HCT116 (cell line): ENCODE data around the gene RAD51C. TPM values are rescaled to one million over a fixed set of nuclear protein-coding genes. Genes with fewer than 3 reads are reported as not detected.
A peak's percentile ranks its signal among the peaks of the same experiment; 100 is the strongest.

Experiments
- ATAC-seq: fragments of 200-7000 bp; cut with Tn5 transposase; 2 replicates; pipeline ENCODE4 v1.9.1; 2020; ENCODE audit warnings: mild to moderate bottlenecking, moderate library complexity
- Bru-seq: library from RNA; stranded (reverse); fragments of 400-500 nt; gene quantifications from one replicate; lab custom pipeline; 2021; lab: Mats Ljungman, UMichigan
- BruChase-seq, 2 experiments: library from RNA; stranded (reverse); fragments of 400-500 nt; gene quantifications; one replicate each; lab custom pipeline; 2021; lab: Mats Ljungman, UMichigan
- BruUV-seq: library from RNA; stranded (reverse); fragments of 400-500 nt; replicated peaks from 2 replicates; lab custom pipeline; 2021; lab: Mats Ljungman, UMichigan
- CTCF ChIA-PET: fragments of 300-600 bp; sonication (Branson Sonifier 250); formaldehyde crosslinking; loops from one replicate; lab custom pipeline; 2021; ENCODE audit warnings: antibody characterized with exemption; lab: Charles Lee
- POLR2A ChIA-PET: fragments of 300-600, 350-600 bp; sonication (Branson Sonifier 250); formaldehyde crosslinking; loops from one replicate; lab custom pipeline; 2021; ENCODE audit warnings: antibody characterized with exemption; lab: Charles Lee
- RAD21 ChIA-PET, 2 experiments: fragments of 300-600 bp; sonication (Branson Sonifier 250); formaldehyde crosslinking; loops; one replicate each; lab custom pipeline; 2023; ENCODE audit warnings: low total read pairs in 2 of 2; ENCODE audit not compliant: uncharacterized antibody in 2 of 2, unreplicated experiment in 2 of 2, low non-redundant PET in 1 of 2; lab: Charles Lee
- DNase-seq: peaks from one replicate; pipeline ENCODE4 v3.0.0-alpha.2; 2010; ENCODE audit warnings: low read depth, low spot score
- H2AFZ ChIP-seq: fragments of 200-600 bp; shearing (Covaris generic), sonication (generic); 2 replicates; pipeline ENCODE4 v1.6.1; 2017; ENCODE audit warnings: low read depth, mixed run types, mixed read lengths, antibody characterized with exemption, low read length; ENCODE audit not compliant: poor library complexity, severe bottlenecking
- H3K27ac ChIP-seq: 2 replicates; pipeline ENCODE4 v1.5.1; 2012; ENCODE audit warnings: low read depth, low read length
- H3K27me3 ChIP-seq: fragments of 200-600 bp; sonication (generic); 2 replicates; pipeline ENCODE4 v1.6.1; 2016; ENCODE audit warnings: mixed run types, low read length, mixed read lengths; ENCODE audit not compliant: insufficient read depth
- H3K36me3 ChIP-seq, 2 experiments: fragments of 200-500 bp in 1 of 2; fragments of 200-600 bp in 1 of 2; sonication (Bioruptor generic) in 1 of 2; sonication (generic) in 1 of 2; 2 replicates each; pipeline versions ENCODE4 v1.5.1 to v1.6.1; 2014 to 2016; ENCODE audit warnings: low read length in 2 of 2, inconsistent platforms in 1 of 2, mixed read lengths in 1 of 2, mixed run types in 1 of 2; ENCODE audit not compliant: insufficient read depth in 2 of 2, control insufficient read depth in 1 of 2
- H3K4me1 ChIP-seq, 2 experiments: fragments of 200-600 bp in 1 of 2; sonication (generic) in 1 of 2; 2 replicates each; pipeline versions ENCODE4 v1.5.1 to v1.6.1; 2012 to 2017; ENCODE audit warnings: low read length in 2 of 2, inconsistent platforms in 1 of 2, mild to moderate bottlenecking in 1 of 2, mixed read lengths in 1 of 2, mixed run types in 1 of 2, moderate library complexity in 1 of 2; ENCODE audit not compliant: insufficient read depth in 2 of 2, control insufficient read depth in 1 of 2
- H3K4me2 ChIP-seq: fragments of 200-600 bp; sonication (generic); 2 replicates; pipeline ENCODE4 v1.6.1; 2017; ENCODE audit warnings: mixed run types, low read length, mixed read lengths
- H3K4me3 ChIP-seq, 2 experiments: fragments of 200-600 bp in 1 of 2; sonication (generic) in 1 of 2; replicated peaks in 1 of 2; 2 replicates each; pipeline ENCODE4 v1.5.1; 2011 to 2016; ENCODE audit warnings: low read length in 2 of 2, control low read depth in 1 of 2, low read depth in 1 of 2, mild to moderate bottlenecking in 1 of 2, mixed read lengths in 1 of 2, mixed run types in 1 of 2
- H3K79me2 ChIP-seq: fragments of 200-600 bp; sonication (generic); 2 replicates; pipeline ENCODE4 v1.6.1; 2017; ENCODE audit warnings: mild to moderate bottlenecking, mixed run types, low read length, moderate library complexity, mixed read lengths; ENCODE audit not compliant: insufficient read depth
- H3K9ac ChIP-seq: fragments of 200-600 bp; sonication (generic); 2 replicates; pipeline ENCODE4 v1.6.1; 2016; ENCODE audit warnings: low read length, mixed read lengths
- H3K9me2 ChIP-seq: fragments of 200-600 bp; sonication (generic), shearing (Covaris generic); 2 replicates; pipeline ENCODE4 v1.6.1; 2017; ENCODE audit warnings: mixed run types, mild to moderate bottlenecking, moderate library complexity; ENCODE audit not compliant: insufficient read depth
- H3K9me3 ChIP-seq, 2 experiments: fragments of 200-500 bp in 1 of 2; fragments of 200-600 bp in 1 of 2; sonication (Bioruptor generic) in 1 of 2; sonication (generic) in 1 of 2; 2 replicates each; pipeline ENCODE4 v1.6.1; 2014 to 2017; ENCODE audit warnings: low read length in 2 of 2, mixed read lengths in 2 of 2, inconsistent platforms in 1 of 2, low read depth in 1 of 2, mild to moderate bottlenecking in 1 of 2, mixed run types in 1 of 2, moderate library complexity in 1 of 2; ENCODE audit not compliant: control insufficient read depth in 1 of 2, insufficient read depth in 1 of 2
- H4K20me1 ChIP-seq: fragments of 200-600 bp; sonication (generic), shearing (Covaris generic); 2 replicates; pipeline ENCODE4 v1.6.1; 2017; ENCODE audit warnings: mixed run types, mild to moderate bottlenecking, moderate library complexity; ENCODE audit not compliant: insufficient read depth
- CEBPB ChIP-seq: IDR thresholded peaks from 2 replicates; pipeline ENCODE4 v1.6.1; 2012; ENCODE audit warnings: low read depth
- EGR1 ChIP-seq: IDR thresholded peaks from 2 replicates; pipeline ENCODE4 v1.6.1; 2012; ENCODE audit warnings: low read depth
- ELF1 ChIP-seq: IDR thresholded peaks from 2 replicates; pipeline ENCODE4 v1.6.1; 2012; ENCODE audit warnings: low read depth, borderline replicate concordance
- JUND ChIP-seq: IDR thresholded peaks from 2 replicates; pipeline ENCODE4 v1.6.1; 2012
- POLR2A ChIP-seq: IDR thresholded peaks from 2 replicates; pipeline ENCODE4 v1.7.0; 2011; ENCODE audit warnings: borderline replicate concordance; ENCODE audit not compliant: insufficient read depth, insufficient read length; ENCODE audit errors: extremely low read depth
- POLR2AphosphoS5 ChIP-seq: IDR thresholded peaks from 2 replicates; pipeline ENCODE4 v1.6.1; 2011; ENCODE audit warnings: mild to moderate bottlenecking, low read depth, low read length, moderate library complexity
- RAD21 ChIP-seq: IDR thresholded peaks from 2 replicates; pipeline ENCODE4 v1.6.1; 2012; ENCODE audit warnings: low read depth, mild to moderate bottlenecking
- SIN3A ChIP-seq: IDR thresholded peaks from 2 replicates; pipeline ENCODE4 v1.6.1; 2012; ENCODE audit warnings: low read depth
- SP1 ChIP-seq: IDR thresholded peaks from 2 replicates; pipeline ENCODE4 v1.6.1; 2012; ENCODE audit warnings: low read depth
- TCF7L2 ChIP-seq: IDR thresholded peaks from 2 replicates; pipeline ENCODE4 v1.7.0; 2011; ENCODE audit warnings: borderline replicate concordance, inconsistent platforms; ENCODE audit not compliant: insufficient read depth, insufficient read length; ENCODE audit errors: extremely low read depth
- YY1 ChIP-seq: IDR thresholded peaks from 2 replicates; pipeline ENCODE4 v1.6.1; 2011; ENCODE audit warnings: low read length, low read depth, moderate library complexity, mild to moderate bottlenecking; ENCODE audit not compliant: insufficient replicate concordance; ENCODE audit errors: extremely low read depth
- ZFX ChIP-seq: fragments of 450-650 bp; IDR thresholded peaks from 2 replicates; pipeline ENCODE4 v1.6.1; 2017
- intact Hi-C: fragments of 100-400 bp; cut with micrococcal nuclease; formaldehyde crosslinking; loops from 2 replicates; pipeline ENCODE4 v1.10.0; 2022
- long read RNA-seq: library from polyadenylated mRNA; unstranded; transcript quantifications from one replicate; pipeline ENCODE4 v2.0.0, GENCODE V29; 2021; ENCODE audit not compliant: unreplicated experiment
- polyA plus RNA-seq: library from polyadenylated mRNA; unstranded; fragments of >200 nt; gene quantifications from 2 replicates; pipeline ENCODE4 v1.2.1, GENCODE V29; 2012; ENCODE audit warnings: missing spikeins
- total RNA-seq: library from RNA; stranded (reverse); gene quantifications from one replicate; pipeline ENCODE4 v1.2.1, GENCODE V29; 2021; ENCODE audit not compliant: unreplicated experiment
- TF ChIP-seq, protein P1 (sequence below): IDR thresholded peaks from 2 replicates; pipeline ENCODE4 v1.6.1; 2012; ENCODE audit warnings: low read depth
- TF ChIP-seq, protein P2 (sequence below), 3 experiments: fragments of 200-600 bp in 1 of 3; sonication (generic) in 1 of 3; IDR thresholded peaks in 2 of 3; conservative IDR thresholded peaks in 1 of 3; 2 replicates each; pipeline ENCODE4 v1.5.1; 2012 to 2017; ENCODE audit warnings: low read depth in 2 of 3, low read length in 2 of 3, antibody characterized with exemption in 1 of 3, borderline replicate concordance in 1 of 3, control low read depth in 1 of 3, mild to moderate bottlenecking in 1 of 3, mixed read lengths in 1 of 3, mixed run types in 1 of 3, moderate library complexity in 1 of 3; ENCODE audit not compliant: insufficient read depth in 1 of 3
- TF ChIP-seq, protein P3 (sequence below): IDR thresholded peaks from 2 replicates; pipeline ENCODE4 v1.6.1; 2011; ENCODE audit warnings: mild to moderate bottlenecking, low read length, moderate library complexity; ENCODE audit not compliant: insufficient replicate concordance; ENCODE audit errors: extremely low read depth
- TF ChIP-seq, protein P4 (sequence below): IDR thresholded peaks from 2 replicates; pipeline ENCODE4 v1.6.1; 2012

The RAD51C gene
- 94.9 TPM for total RNA-seq
- polyA plus RNA-seq, result 41.7 and 62.9 TPM in 2 replicates
- percentile 70 among the genes with signal in this experiment for Bru-seq, nascent RNA
- BruChase-seq, experiment 1, labeled RNA remaining after a 6-hour chase, result percentile 74 among the genes with signal in this experiment
- percentile 72 among the genes with signal in this experiment for BruChase-seq, experiment 2, labeled RNA remaining after a 2-hour chase
- long read RNA-seq, transcript RAD51C-203 (2 exons, 567 nt), result minor isoform, 17 of 103 reads
- long read RNA-seq, transcript RAD51C-201 (9 exons, 2,591 nt), result major isoform, 37 of 103 reads
- long read RNA-seq, partial matches to known transcripts, result 5 of 103 reads
- long read RNA-seq, other reads (novel, unspliced or antisense), result 40 of 103 reads

DNA sequence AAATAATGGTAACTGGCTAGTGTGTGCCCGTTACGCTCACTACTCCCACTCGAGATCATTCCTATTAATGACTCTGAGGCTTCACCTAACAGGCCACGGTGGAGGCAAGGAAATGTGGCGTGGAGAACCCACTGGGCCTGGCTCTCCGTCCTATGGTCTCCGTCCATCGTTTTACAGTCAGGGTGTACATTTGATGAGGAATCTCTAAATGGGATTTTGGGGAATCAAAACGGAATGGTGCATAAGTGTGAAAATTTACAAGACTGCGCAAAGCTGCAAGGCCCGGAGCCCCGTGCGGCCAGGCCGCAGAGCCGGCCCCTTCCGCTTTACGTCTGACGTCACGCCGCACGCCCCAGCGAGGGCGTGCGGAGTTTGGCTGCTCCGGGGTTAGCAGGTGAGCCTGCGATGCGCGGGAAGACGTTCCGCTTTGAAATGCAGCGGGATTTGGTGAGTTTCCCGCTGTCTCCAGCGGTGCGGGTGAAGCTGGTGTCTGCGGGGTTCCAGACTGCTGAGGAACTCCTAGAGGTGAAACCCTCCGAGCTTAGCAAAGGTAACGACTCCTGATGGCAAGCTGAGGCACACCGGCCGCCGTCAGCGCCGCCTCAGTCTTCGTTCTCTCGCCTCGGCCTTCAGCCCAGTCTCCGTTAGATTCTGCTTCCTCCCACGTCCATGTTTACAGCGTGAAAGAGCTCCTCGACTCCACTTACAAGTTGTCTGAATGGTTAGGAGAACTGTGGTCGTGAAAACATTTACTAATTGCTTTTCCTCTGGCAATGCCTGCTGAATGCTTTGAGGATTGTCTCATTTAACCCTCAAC, at the start of gene RAD51C:
RAD51C (plus strand) TSS at position 364 of the 817 bp plus-strand sequence; CDS start at position 406, 42 bp downstream.
- DNase-seq, result peak; percentile 93
- H3K4me1 ChIP-seq, result peaks cover 13 to 18% of the 10 kb centered on the region in 2 experiments; a peak in 3 of 4 replicates
- ChIA-PET CTCF (no interaction called here), RAD21 (no interaction called here), POLR2A (interaction anchor here (0.8 to 5.7 kb wide), 6 partner anchors 9 to 61 kb away, joined by 3 to 49 read pairs (median 8); no protein-coding TSS in a partner anchor)
- peak within 1 kb of the TSS; percentile 69 for H3K27ac ChIP-seq
- peaks cover 6 to 11% of the 10 kb centered on the region in 2 experiments; a peak in 3 of 4 replicates for H3K36me3 ChIP-seq
- peak within 1 kb of the TSS; percentile 89 for H3K9ac ChIP-seq
- intact Hi-C loops, result loop anchor here (1.0 to 2.0 kb wide), 2 partner anchors 106 to 174 kb away; no protein-coding TSS in a partner anchor
- H3K4me2 ChIP-seq, result peak within 1 kb of the TSS; percentile 88
- no peaks in the 10 kb centered on the region for H4K20me1 ChIP-seq
- peak; percentile 98 for ATAC-seq
- peak within 1 kb of the TSS; percentile 32 for H2AFZ ChIP-seq
- TSS peak; percentile 100 for BruUV-seq
- peaks cover 42% of the 10 kb centered on the region for H3K79me2 ChIP-seq
- no peaks in the 10 kb centered on the region for H3K9me2 ChIP-seq
- H3K4me3 ChIP-seq, result peak within 1 kb of the TSS; percentile 59 to 77
- H3K9me3 ChIP-seq, result no peaks in the 10 kb centered on the region
- no peaks in the 10 kb centered on the region for H3K27me3 ChIP-seq
- TF ChIP-seq POLR2A, result peak; percentile 97
- TF ChIP-seq, protein P1, sequence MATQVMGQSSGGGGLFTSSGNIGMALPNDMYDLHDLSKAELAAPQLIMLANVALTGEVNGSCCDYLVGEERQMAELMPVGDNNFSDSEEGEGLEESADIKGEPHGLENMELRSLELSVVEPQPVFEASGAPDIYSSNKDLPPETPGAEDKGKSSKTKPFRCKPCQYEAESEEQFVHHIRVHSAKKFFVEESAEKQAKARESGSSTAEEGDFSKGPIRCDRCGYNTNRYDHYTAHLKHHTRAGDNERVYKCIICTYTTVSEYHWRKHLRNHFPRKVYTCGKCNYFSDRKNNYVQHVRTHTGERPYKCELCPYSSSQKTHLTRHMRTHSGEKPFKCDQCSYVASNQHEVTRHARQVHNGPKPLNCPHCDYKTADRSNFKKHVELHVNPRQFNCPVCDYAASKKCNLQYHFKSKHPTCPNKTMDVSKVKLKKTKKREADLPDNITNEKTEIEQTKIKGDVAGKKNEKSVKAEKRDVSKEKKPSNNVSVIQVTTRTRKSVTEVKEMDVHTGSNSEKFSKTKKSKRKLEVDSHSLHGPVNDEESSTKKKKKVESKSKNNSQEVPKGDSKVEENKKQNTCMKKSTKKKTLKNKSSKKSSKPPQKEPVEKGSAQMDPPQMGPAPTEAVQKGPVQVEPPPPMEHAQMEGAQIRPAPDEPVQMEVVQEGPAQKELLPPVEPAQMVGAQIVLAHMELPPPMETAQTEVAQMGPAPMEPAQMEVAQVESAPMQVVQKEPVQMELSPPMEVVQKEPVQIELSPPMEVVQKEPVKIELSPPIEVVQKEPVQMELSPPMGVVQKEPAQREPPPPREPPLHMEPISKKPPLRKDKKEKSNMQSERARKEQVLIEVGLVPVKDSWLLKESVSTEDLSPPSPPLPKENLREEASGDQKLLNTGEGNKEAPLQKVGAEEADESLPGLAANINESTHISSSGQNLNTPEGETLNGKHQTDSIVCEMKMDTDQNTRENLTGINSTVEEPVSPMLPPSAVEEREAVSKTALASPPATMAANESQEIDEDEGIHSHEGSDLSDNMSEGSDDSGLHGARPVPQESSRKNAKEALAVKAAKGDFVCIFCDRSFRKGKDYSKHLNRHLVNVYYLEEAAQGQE, result no peak
- TF ChIP-seq EGR1, result peak; percentile 75
- TF ChIP-seq CEBPB, result no peak
- peak; percentile 97 for TF ChIP-seq ZFX
- TF ChIP-seq TCF7L2, result peak; percentile 83
- TF ChIP-seq POLR2AphosphoS5, result peak; percentile 98
- TF ChIP-seq SP1, result no peak; the same call in 1 of the 2 replicates
- TF ChIP-seq, protein P2, sequence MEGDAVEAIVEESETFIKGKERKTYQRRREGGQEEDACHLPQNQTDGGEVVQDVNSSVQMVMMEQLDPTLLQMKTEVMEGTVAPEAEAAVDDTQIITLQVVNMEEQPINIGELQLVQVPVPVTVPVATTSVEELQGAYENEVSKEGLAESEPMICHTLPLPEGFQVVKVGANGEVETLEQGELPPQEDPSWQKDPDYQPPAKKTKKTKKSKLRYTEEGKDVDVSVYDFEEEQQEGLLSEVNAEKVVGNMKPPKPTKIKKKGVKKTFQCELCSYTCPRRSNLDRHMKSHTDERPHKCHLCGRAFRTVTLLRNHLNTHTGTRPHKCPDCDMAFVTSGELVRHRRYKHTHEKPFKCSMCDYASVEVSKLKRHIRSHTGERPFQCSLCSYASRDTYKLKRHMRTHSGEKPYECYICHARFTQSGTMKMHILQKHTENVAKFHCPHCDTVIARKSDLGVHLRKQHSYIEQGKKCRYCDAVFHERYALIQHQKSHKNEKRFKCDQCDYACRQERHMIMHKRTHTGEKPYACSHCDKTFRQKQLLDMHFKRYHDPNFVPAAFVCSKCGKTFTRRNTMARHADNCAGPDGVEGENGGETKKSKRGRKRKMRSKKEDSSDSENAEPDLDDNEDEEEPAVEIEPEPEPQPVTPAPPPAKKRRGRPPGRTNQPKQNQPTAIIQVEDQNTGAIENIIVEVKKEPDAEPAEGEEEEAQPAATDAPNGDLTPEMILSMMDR (IDR thresholded peaks at IDR 0.05 in 2 of 3, conservative IDR thresholded peaks at IDR 0.05 in 1 of 3; ENCODE audit: borderline replicate concordance in 1 of 3, insufficient read depth in 1 of 3, low read depth in 2 of 3, low read length in 2 of 3), result no peak
- peak; percentile 87 for TF ChIP-seq ELF1
- TF ChIP-seq, protein P3, sequence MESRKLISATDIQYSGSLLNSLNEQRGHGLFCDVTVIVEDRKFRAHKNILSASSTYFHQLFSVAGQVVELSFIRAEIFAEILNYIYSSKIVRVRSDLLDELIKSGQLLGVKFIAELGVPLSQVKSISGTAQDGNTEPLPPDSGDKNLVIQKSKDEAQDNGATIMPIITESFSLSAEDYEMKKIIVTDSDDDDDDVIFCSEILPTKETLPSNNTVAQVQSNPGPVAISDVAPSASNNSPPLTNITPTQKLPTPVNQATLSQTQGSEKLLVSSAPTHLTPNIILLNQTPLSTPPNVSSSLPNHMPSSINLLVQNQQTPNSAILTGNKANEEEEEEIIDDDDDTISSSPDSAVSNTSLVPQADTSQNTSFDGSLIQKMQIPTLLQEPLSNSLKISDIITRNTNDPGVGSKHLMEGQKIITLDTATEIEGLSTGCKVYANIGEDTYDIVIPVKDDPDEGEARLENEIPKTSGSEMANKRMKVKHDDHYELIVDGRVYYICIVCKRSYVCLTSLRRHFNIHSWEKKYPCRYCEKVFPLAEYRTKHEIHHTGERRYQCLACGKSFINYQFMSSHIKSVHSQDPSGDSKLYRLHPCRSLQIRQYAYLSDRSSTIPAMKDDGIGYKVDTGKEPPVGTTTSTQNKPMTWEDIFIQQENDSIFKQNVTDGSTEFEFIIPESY, result peak; percentile 82
- TF ChIP-seq YY1, result peak; percentile 68
- TF ChIP-seq RAD21, result peak; percentile 27
- TF ChIP-seq SIN3A, result peak; percentile 93
- no peak for TF ChIP-seq JUND
- TF ChIP-seq, protein P4, sequence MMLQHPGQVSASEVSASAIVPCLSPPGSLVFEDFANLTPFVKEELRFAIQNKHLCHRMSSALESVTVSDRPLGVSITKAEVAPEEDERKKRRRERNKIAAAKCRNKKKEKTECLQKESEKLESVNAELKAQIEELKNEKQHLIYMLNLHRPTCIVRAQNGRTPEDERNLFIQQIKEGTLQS, result no peak
